Right cardiac atrium (tissue), 5 donors: Measurements from ENCODE around the gene TAS2R7. TPM values are rescaled to one million over a fixed set of nuclear protein-coding genes. Genes with fewer than 3 reads are reported as not detected.

ENCODE experiments used
- ATAC-seq, 2 donors: fragments of 200-7000 bp; cut with Tn5 transposase; one replicate each; pipeline versions ENCODE4 v1.8.0 to v1.9.1; 2020; ENCODE audit warnings: moderate library complexity in 2 of 2, mild to moderate bottlenecking in 1 of 2
- DNase-seq, 3 donors: peaks; one replicate each; pipeline ENCODE4 v3.0.0-alpha.2; 2020
- H3K27ac ChIP-seq: one replicate; pipeline ENCODE4 v1.5.1; 2013; ENCODE audit warnings: mild to moderate bottlenecking, low read length, control low read depth, moderate library complexity
- H3K27me3 ChIP-seq: one replicate; pipeline ENCODE4 v1.6.1; 2013; ENCODE audit not compliant: control insufficient read depth, insufficient read depth
- H3K4me1 ChIP-seq: one replicate; pipeline ENCODE4 v1.6.1; 2013; ENCODE audit warnings: low read length; ENCODE audit not compliant: control insufficient read depth, insufficient read depth
- H3K4me3 ChIP-seq: one replicate; pipeline ENCODE4 v1.5.1; 2013; ENCODE audit warnings: low read length, control low read depth
- H3K9me3 ChIP-seq: one replicate; pipeline ENCODE4 v1.6.1; 2013; ENCODE audit warnings: low read length; ENCODE audit not compliant: control insufficient read depth
- WGBS: extraction: QIAGEN DNeasy Blood & Tissue Kit; methylation state at CpG from one replicate; pipeline ENCODE4 v1.1.7; 2013; 5-methylcytosine and 5-hydroxymethylcytosine counted together
- intact Hi-C, 4 donors: fragments of 100-400 bp; cut with DNase I; formaldehyde crosslinking; loops; one replicate each; pipeline versions ENCODE4 v1.11.0 to v1.14.0; 2022 to 2023
- long read RNA-seq, 4 donors: library from polyadenylated mRNA; unstranded; transcript quantifications; one replicate each; pipeline ENCODE4 v2.0.0, GENCODE V29; 2020 to 2021
- polyA plus RNA-seq: library from polyadenylated mRNA; stranded (reverse); fragments of 200-250 nt; gene quantifications from one replicate; pipeline ENCODE4 v1.2.3, GENCODE V29; 2013
- total RNA-seq, 4 donors: library from RNA; stranded (reverse); fragmentation: NEBNext Ultra II Directional; extraction: Animal tissue kit (Norgen Biotek cat#: 25700); gene quantifications; one replicate each; pipeline ENCODE4 v1.2.1, GENCODE V29; 2021
- donor health status: healthy with polysubstance abuse.
- donor health status: DM: no; HTN: yes; CAD: no.
- donor health status: DM: no; HTN: no; CAD: no.
- donor health status: DM: no; HTN: yes; CAD: no; lungs with severe emphysema.
- donor health status: DM: yes; HTN: yes; CAD: no.

The TAS2R7 gene, protein sequence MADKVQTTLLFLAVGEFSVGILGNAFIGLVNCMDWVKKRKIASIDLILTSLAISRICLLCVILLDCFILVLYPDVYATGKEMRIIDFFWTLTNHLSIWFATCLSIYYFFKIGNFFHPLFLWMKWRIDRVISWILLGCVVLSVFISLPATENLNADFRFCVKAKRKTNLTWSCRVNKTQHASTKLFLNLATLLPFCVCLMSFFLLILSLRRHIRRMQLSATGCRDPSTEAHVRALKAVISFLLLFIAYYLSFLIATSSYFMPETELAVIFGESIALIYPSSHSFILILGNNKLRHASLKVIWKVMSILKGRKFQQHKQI
- total RNA-seq, result not detected
- 0.07 TPM for polyA plus RNA-seq
- long read RNA-seq, donor 1, result 0 reads
- long read RNA-seq, donor 2, result 0 reads
- long read RNA-seq, donor 3, result 0 reads
- long read RNA-seq, donor 4, result 0 reads

DNA sequence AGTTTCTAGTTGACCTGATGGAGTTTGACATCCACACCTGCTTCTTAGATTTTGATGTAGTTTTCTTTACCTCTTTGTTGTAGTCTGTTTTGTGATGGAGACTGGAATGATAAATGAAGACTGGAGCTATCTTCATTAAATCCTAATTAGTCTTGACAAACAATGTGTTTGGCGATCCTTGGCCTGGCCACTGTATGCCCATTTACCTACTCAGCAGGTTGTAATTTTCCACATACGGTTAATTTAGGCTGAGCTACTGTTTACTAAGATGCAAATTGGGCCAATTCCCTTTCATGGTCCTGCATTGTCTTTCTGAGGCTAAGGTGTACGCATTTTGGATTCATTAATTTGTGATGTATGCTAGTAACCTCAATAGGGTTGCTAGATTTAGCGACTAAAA, at the start of gene TAS2R7:
Gene TAS2R7, minus strand, starts transcription at position 41 of the 400 bp plus-strand sequence. CDS start 57 bp downstream, outside the sequence.
- ATAC-seq, result no peak
- no peak for DNase-seq
- 64% methylated on average over 4 of the region's 4 CpGs for WGBS

DNA sequence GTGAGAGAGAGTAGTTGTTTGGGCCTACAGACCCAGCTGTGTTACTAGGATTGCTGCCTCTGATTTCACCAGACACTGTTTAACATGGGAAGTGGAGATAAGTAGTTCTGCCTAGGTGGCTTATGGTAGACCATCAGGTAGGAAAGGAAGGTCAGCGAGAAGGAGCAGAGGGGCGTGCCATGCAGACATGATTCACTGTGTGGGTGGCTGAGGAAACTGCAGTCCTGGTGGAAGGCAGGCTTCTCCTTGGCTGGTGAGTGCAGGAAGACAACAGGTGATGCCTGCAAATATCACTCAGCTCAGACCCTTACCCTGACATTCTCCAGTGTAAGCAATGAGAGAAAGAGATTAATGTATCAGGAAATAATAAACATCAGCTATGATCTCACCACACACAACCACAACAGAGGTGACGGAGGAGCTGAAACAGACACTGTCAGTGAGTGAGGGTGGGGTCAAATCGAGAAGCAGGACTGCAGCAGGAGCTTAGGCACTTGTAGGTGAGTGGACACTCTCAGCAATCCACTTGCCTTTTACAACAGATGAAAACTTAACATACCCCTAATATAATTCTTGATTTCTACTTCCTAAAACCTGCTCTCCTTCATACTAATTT, 48.9 kb upstream of the TAS2R7 start:
- ATAC-seq (no peak), DNase-seq (no peak)
- intact Hi-C loops, result no loop called here
- no peak overlapping the region for H3K27ac ChIP-seq
- H3K4me1 ChIP-seq, result peaks cover 3% of the 10 kb centered on the region
- H3K4me3 ChIP-seq, result no peak overlapping the region
- 81% methylated on average over 4 of the region's 4 CpGs for whole genome bisulfite sequencing
- H3K9me3 ChIP-seq, result peaks cover 2% of the 10 kb centered on the region
- no peaks in the 10 kb centered on the region for H3K27me3 ChIP-seq

More for the DNA sequence above, at the start of gene TAS2R7:
- Histone ChIP-seq H3K4me1 (no peaks in the 10 kb centered on the region), H3K9me3 (no peaks in the 10 kb centered on the region), H3K27me3 (no peaks in the 10 kb centered on the region), H3K27ac (no peak within 1 kb of the TSS), H3K4me3 (no peak within 1 kb of the TSS)
- intact Hi-C loops, result no loop called here

DNA sequence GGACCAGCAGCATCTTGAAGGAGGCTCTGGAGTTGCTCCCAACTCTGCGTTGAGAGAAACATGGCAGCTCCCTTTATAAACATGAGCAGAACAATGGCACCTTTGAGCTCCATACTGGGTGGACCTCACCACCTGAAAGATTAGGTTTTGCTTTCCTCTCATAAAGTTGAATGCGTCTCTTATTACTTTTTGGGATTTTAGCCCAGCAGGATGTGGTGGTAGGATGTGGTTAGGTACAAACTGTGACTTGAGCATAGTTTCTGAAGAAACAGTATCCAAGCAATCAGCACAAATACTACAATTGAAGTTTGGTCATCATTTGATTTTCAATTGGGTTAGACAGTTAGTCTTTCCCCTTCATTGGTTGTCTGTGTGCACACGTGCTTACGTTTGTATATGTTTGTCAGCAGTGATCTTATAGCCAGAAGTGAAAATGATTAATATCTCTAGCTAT, 47.0 kb upstream of the TAS2R7 start, which contains the start of gene PRR4:
Gene PRR4, minus strand, starts transcription at position 51 of the 454 bp plus-strand sequence. Its CDS starts 38 bp downstream, at position 13.
- intact Hi-C loops, result no loop called here
- Histone ChIP-seq H3K4me3 (no peak within 1 kb of the TSS), H3K4me1 (peaks cover 3% of the 10 kb centered on the region), H3K27me3 (no peaks in the 10 kb centered on the region), H3K9me3 (no peaks in the 10 kb centered on the region), H3K27ac (no peak within 1 kb of the TSS)
- WGBS, result 91% methylated on average over 4 of the region's 4 CpGs
- ATAC-seq, result no peak
- no peak for DNase-seq

DNA sequence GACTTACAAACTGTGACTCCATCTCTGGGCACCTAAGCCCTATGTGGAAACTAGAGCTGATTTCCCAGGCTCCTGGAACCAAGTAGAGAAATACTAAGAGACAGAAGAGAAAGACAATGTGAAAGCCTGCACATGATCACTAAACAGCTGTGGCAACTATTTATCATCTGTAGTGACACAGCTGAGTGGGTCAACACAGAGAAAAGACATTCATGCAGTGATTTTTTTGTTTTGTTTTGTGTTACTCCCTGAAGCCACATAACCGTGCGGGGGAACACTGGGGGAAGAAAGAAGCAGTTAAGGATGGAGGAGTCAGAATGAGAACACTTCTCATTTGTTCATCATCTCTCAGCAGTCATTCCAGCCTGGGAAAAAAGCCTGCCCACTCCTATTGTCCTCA, 45.3 kb upstream of the TAS2R7 start:
- Histone ChIP-seq H3K27me3 (no peaks in the 10 kb centered on the region), H3K27ac (no peak overlapping the region), H3K9me3 (no peaks in the 10 kb centered on the region), H3K4me3 (no peak overlapping the region), H3K4me1 (peaks cover 3% of the 10 kb centered on the region)
- intact Hi-C loops, result no loop called here
- no peak for ATAC-seq
- no peak for DNase-seq
- WGBS, result 31% methylated on average over 2 of the region's 2 CpGs

DNA sequence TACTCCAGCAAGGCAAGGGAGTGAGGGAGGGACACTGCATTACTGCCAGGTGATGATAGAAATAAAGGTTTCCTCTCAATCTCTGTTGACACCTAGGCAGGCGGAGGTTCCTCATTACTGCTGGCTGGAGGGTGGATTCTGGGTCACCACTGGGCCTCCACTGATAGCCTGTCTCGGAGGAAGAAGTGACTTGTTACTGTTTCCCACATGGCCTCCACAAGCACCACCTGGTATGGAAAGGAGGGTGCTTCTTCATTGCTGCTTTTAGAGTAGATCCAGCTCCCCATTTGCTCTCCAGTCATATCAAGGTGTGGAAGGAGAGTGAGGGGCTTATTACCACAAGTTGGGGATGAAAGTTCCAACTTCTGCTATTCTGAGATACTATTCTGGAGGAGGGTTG, 40.4 kb upstream of the TAS2R7 start:
- DNase-seq (no peak), ATAC-seq (no peak)
- Histone ChIP-seq H3K27me3 (no peaks in the 10 kb centered on the region), H3K4me3 (no peak overlapping the region), H3K9me3 (no peaks in the 10 kb centered on the region), H3K27ac (no peak overlapping the region), H3K4me1 (no peaks in the 10 kb centered on the region)
- 97% methylated on average over 2 of the region's 2 CpGs for WGBS
- intact Hi-C loops, result no loop called here

DNA sequence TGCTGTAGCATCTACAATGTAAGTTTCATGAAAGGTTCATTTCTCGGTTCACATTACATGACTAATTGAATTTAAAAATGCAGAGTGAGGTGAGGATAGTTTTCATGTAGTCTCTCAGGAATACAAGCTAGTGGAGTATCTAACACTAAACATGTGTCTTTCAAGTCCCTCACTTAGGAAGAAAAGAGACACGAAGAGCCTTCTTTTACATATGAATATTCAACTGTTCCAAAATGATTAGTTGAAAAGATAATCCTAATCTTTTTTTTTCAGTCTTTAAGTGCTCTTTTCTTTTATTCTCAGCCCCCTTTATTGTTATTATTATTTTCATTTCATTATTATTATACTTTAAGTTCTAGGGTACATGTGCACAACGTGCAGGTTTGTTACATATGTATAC, 36.0 kb upstream of the TAS2R7 start:
- ATAC-seq (no peak), DNase-seq (no peak)
- no peaks in the 10 kb centered on the region for H3K27me3 ChIP-seq
- no peak overlapping the region for H3K27ac ChIP-seq
- H3K9me3 ChIP-seq, result no peaks in the 10 kb centered on the region
- intact Hi-C loops, result no loop called here
- no peak overlapping the region for H3K4me3 ChIP-seq
- 86% methylated on average over 3 of the region's 3 CpGs for whole genome bisulfite sequencing
- H3K4me1 ChIP-seq, result no peaks in the 10 kb centered on the region

DNA sequence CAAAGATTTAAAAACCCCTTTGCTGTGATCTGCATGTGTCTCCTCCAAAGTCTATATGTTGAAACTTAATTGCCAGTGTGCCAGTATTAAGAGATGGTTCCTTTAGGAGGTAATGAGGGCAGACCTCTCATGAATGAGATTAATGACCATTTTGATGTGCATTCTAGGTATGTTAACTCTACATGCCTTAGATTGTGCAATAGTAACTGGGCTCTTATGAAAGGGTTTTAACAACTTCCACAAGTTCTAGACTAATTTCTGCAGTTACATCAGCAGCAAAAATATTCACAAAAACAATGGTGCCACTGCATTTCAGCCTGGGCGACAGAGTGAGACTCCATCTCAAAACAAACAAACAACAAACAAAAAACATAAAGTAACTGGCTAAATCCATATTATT, 27.6 kb upstream of the TAS2R7 start:
- intact Hi-C loops, result no loop called here

DNA sequence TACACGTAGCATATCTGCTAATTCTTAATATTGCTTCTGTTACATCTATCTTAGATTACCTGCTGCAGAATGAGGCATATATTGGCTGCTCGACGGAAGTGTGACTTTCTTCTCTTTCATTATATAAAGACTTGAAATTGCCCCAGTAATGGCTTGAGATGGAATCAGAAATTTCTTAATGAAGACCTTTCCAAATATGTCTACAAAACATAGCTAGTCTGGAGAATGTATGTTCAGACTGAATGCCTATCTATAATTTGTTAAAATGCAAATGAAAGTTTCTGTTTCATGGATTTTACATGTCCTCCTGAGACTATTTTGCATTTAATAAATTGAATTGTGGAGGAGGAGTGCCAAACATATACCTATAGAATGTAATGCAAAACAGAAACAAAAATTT, 23.8 kb upstream of the TAS2R7 start, which contains the start of gene TAS2R10:
Gene TAS2R10, minus strand, starts transcription at position 101 of the 400 bp plus-strand sequence. Its CDS starts 89 bp downstream, at position 12.
- 86% methylated on average over 3 of the region's 3 CpGs for WGBS

More for the DNA sequence above, 27.6 kb upstream of the TAS2R7 start:
- Histone ChIP-seq H3K4me1 (no peaks in the 10 kb centered on the region), H3K27ac (no peak overlapping the region), H3K4me3 (no peak overlapping the region), H3K9me3 (no peaks in the 10 kb centered on the region), H3K27me3 (no peaks in the 10 kb centered on the region)
- WGBS, result 96% methylated on average over 1 of the region's 1 CpG
- DNase-seq, result no peak
- ATAC-seq, result no peak

DNA sequence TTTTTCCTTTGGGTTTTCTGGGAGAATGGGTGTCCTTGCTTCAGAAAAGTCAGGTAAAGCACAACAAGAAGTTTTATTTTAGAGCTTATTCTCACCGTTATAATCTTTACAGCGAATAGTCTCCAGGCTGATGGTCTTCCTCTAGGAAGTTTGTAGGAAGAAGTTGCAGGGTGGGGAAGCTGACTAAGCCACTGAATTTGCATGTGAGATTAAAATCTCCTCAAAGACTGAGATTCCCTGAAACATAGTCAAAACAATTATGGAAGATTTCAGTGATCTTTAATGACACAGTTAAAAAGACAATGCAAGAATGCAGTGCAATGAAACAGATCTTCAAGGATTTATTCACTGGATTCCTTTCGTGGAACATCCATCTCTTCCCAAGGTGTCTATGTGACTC, 22.5 kb upstream of the TAS2R7 start:
- WGBS, result 73% methylated on average over 3 of the region's 3 CpGs
- intact Hi-C loops, result no loop called here
- DNase-seq (no peak), ATAC-seq (no peak)
- H3K4me3 ChIP-seq, result no peak overlapping the region
- H3K27ac ChIP-seq, result no peak overlapping the region
- no peaks in the 10 kb centered on the region for H3K27me3 ChIP-seq
- H3K9me3 ChIP-seq, result no peaks in the 10 kb centered on the region
- no peaks in the 10 kb centered on the region for H3K4me1 ChIP-seq

More for the DNA sequence above, 23.8 kb upstream of the TAS2R7 start, which contains the start of gene TAS2R10:
- Histone ChIP-seq H3K27ac (no peak within 1 kb of the TSS), H3K4me3 (no peak within 1 kb of the TSS), H3K4me1 (no peaks in the 10 kb centered on the region), H3K27me3 (no peaks in the 10 kb centered on the region), H3K9me3 (no peaks in the 10 kb centered on the region)
- DNase-seq (no peak), ATAC-seq (no peak)
- intact Hi-C loops, result no loop called here

DNA sequence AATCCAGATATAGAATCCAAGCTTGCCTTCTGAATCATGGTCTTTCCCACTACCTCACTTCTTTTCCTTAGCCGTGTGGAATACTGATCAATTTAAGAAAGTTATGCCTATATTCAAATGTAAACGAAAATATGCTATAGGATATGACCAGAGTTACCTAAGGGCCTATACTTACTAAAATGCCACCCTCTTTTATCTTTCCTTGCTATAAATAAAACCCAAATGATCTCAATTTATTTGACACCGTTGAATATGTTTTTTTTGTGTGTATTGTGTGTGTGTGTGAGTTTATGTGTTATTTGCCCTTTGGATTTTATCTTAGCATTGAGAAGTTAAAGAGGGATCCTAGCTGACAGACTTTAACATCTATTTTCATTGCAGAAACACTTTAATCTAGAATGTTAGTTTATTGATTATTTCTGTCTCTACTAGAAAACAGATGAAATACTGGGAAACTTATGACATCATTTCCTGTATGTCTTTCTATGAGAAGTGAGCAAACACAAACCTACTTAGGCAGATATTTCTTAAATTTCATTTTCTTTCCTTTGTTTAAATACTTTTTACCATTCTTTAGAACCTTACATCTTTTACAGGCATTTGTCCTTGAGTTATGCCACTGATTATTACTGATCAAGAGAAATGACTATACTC, 9.6 kb upstream of the TAS2R7 start:
- Histone ChIP-seq H3K9me3 (no peaks in the 10 kb centered on the region), H3K27ac (no peak overlapping the region), H3K4me3 (no peak overlapping the region), H3K4me1 (no peaks in the 10 kb centered on the region), H3K27me3 (no peaks in the 10 kb centered on the region)
- intact Hi-C loops, result no loop called here
- WGBS, result 82% methylated on average over 3 of the region's 3 CpGs
- DNase-seq, result no peak
- no peak for ATAC-seq

DNA sequence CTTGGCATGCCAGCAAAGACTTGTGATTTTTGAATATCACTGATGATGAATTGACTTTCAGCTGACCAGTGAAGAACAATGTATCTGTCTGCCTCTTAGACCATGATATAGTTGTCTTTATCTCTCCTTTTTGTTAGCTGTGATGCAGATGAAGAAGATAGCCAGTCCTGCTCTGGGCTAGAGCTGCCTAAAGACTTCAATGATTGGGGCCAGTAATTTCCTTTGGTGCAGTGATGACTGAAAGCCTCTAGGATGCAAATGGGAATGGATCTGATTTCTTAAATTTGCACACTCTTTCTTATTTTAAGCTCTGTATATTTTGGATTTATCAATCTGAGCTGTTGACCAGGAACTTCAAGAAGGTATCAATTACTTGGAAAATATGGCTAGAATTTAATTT, 7.6 kb upstream of the TAS2R7 start, which contains the start of gene TAS2R9:
Gene TAS2R9, minus strand, starts transcription at position 101 of the 400 bp plus-strand sequence. Its CDS starts 93 bp downstream, at position 8.
- ATAC-seq, result no peak
- Histone ChIP-seq H3K9me3 (no peaks in the 10 kb centered on the region), H3K4me1 (no peaks in the 10 kb centered on the region), H3K4me3 (no peak within 1 kb of the TSS), H3K27me3 (no peaks in the 10 kb centered on the region), H3K27ac (no peak within 1 kb of the TSS)
- intact Hi-C loops, result no loop called here
- DNase-seq, result no peak
